HCT116 (cell line): ENCODE results near the gene CTRB2.

Source experiments
- CTCF ChIP-seq, 3 experiments: fragments of 200-600 bp in 1 of 3; sonication (generic) in 1 of 3; IDR thresholded peaks in 2 of 3; conservative IDR thresholded peaks in 1 of 3; 2 replicates each; pipeline ENCODE4 v1.5.1; 2012 to 2017; ENCODE audit warnings: low read depth in 2 of 3, low read length in 2 of 3, antibody characterized with exemption in 1 of 3, borderline replicate concordance in 1 of 3, control low read depth in 1 of 3, mild to moderate bottlenecking in 1 of 3, mixed read lengths in 1 of 3, mixed run types in 1 of 3, moderate library complexity in 1 of 3; ENCODE audit not compliant: insufficient read depth in 1 of 3
- EZH2phosphoT487 ChIP-seq: fragments of 200-600 bp; IDR thresholded peaks from 2 replicates; pipeline ENCODE4 v1.6.1; 2018; ENCODE audit warnings: antibody characterized with exemption, borderline replicate concordance

GRCh38 chr16:75231570-75231969 is 24.6 kb upstream of the CTRB2 start:
- TF ChIP-seq EZH2phosphoT487, result no peak
- no peak for TF ChIP-seq CTCF (IDR thresholded peaks at IDR 0.05 in 2 of 3, conservative IDR thresholded peaks at IDR 0.05 in 1 of 3; ENCODE audit: borderline replicate concordance in 1 of 3, insufficient read depth in 1 of 3, low read depth in 2 of 3, low read length in 2 of 3)
